Astrocyte (in vitro differentiated cells and primary cell): ENCODE results near the gene HECW1.

Source experiments
- CTCF ChIP-seq: IDR thresholded peaks from 2 replicates; pipeline ENCODE4 v1.5.1; 2011; ENCODE audit warnings: low read depth, mild to moderate bottlenecking, inconsistent platforms, low read length, moderate library complexity; ENCODE audit not compliant: insufficient read depth
- EZH2 ChIP-seq: IDR thresholded peaks from 2 replicates; pipeline ENCODE4 v1.6.1; 2012; ENCODE audit warnings: mild to moderate bottlenecking, low read length, inconsistent platforms; ENCODE audit not compliant: insufficient read depth

GRCh38 chr7:43394441-43395130 lies 282.1 kb downstream of the HECW1 start:
- TF ChIP-seq CTCF (no peak), EZH2 (no peak)
